PC-9 (cell line): ENCODE measurements around the gene APMAP. TPM values are rescaled to one million over a fixed set of nuclear protein-coding genes. Genes with fewer than 3 reads are reported as not detected.

Experiments used
- BruUV-seq: library from RNA; stranded (reverse); fragments of 400-500 nt; replicated peaks from 2 replicates; lab custom pipeline; 2021; lab: Mats Ljungman, UMichigan
- CTCF ChIA-PET: fragments of 300-600 bp; sonication (Branson Sonifier 250); formaldehyde crosslinking; loops from one replicate; lab custom pipeline; 2022; ENCODE audit warnings: antibody characterized with exemption; lab: Charles Lee
- POLR2A ChIA-PET: fragments of 300-600 bp; sonication (Branson Sonifier 250); formaldehyde crosslinking; loops from one replicate; lab custom pipeline; 2022; ENCODE audit warnings: antibody characterized with exemption; ENCODE audit not compliant: unreplicated experiment; lab: Charles Lee
- DNase-seq, 2 experiments: peaks; one replicate each; pipeline versions ENCODE4 v3.0.0 to v3.0.0-alpha.2; 2015 to 2022; ENCODE audit warnings: mixed read lengths in 1 of 2
- H2AFZ ChIP-seq: fragments of 200-600 bp; sonication (generic); 2 replicates; pipeline ENCODE4 v1.8.1; 2017; ENCODE audit warnings: antibody characterized with exemption
- H3F3A ChIP-seq: fragments of 200-600 bp; sonication (generic); 2 replicates; pipeline ENCODE4 v1.8.1; 2017; ENCODE audit warnings: antibody characterized with exemption, mild to moderate bottlenecking, low read depth; ENCODE audit not compliant: insufficient read depth
- H3K27ac ChIP-seq: fragments of 200-600 bp; sonication (generic); 2 replicates; pipeline ENCODE4 v1.6.1; 2016; ENCODE audit warnings: mixed run types
- H3K27me3 ChIP-seq: fragments of 200-600 bp; sonication (generic); 2 replicates; pipeline ENCODE4 v1.6.1; 2016; ENCODE audit warnings: low read depth, mixed run types; ENCODE audit not compliant: insufficient read depth
- H3K36me3 ChIP-seq: fragments of 200-600 bp; sonication (generic); 2 replicates; pipeline ENCODE4 v1.6.1; 2016; ENCODE audit warnings: low read depth, mixed run types
- H3K4me1 ChIP-seq: fragments of 200-600 bp; sonication (generic); replicated peaks from 2 replicates; pipeline ENCODE4 v1.6.1; 2016; ENCODE audit warnings: mixed run types; ENCODE audit not compliant: insufficient read depth
- H3K4me2 ChIP-seq: fragments of 200-600 bp; sonication (generic); 2 replicates; pipeline ENCODE4 v1.6.1; 2017; ENCODE audit warnings: mixed run types
- H3K4me3 ChIP-seq: fragments of 200-600 bp; sonication (generic); 2 replicates; pipeline ENCODE4 v1.6.1; 2016; ENCODE audit warnings: mixed run types
- H3K79me2 ChIP-seq: fragments of 200-600 bp; sonication (generic); 2 replicates; pipeline ENCODE4 v1.6.1; 2017; ENCODE audit warnings: low read depth, mixed run types
- H3K9me2 ChIP-seq: fragments of 200-600 bp; sonication (generic); 2 replicates; pipeline ENCODE4 v1.8.1; 2017; ENCODE audit warnings: mild to moderate bottlenecking; ENCODE audit not compliant: insufficient read depth
- H3K9me3 ChIP-seq: fragments of 200-600 bp; sonication (generic); 2 replicates; pipeline ENCODE4 v1.8.1; 2016; ENCODE audit warnings: low read depth; ENCODE audit not compliant: insufficient read depth
- H4K20me1 ChIP-seq: fragments of 200-600 bp; sonication (generic); 2 replicates; pipeline ENCODE4 v1.8.1; 2017; ENCODE audit not compliant: insufficient read depth
- EZH2 ChIP-seq: fragments of 200-600 bp; sonication (generic); IDR thresholded peaks from 2 replicates; pipeline ENCODE4 v1.8.0; 2017; ENCODE audit warnings: antibody characterized with exemption, low read depth
- intact Hi-C: fragments of 100-400 bp; cut with micrococcal nuclease; formaldehyde crosslinking; loops from one replicate; pipeline ENCODE4 v1.10.0; 2022; ENCODE audit not compliant: unreplicated experiment
- total RNA-seq: library from RNA; stranded (reverse); gene quantifications from 2 replicates; pipeline ENCODE4 v1.2.3, GENCODE V29; 2021
- TF ChIP-seq, protein P1 (sequence below): fragments of 200-600 bp; sonication (generic); conservative IDR thresholded peaks from 2 replicates; pipeline ENCODE4 v1.6.1; 2017; ENCODE audit warnings: mixed run types, antibody characterized with exemption, mild to moderate bottlenecking, moderate library complexity

Gene APMAP
- total RNA-seq, 1 experiment from 2014 or later = 103 TPM

DNA sequence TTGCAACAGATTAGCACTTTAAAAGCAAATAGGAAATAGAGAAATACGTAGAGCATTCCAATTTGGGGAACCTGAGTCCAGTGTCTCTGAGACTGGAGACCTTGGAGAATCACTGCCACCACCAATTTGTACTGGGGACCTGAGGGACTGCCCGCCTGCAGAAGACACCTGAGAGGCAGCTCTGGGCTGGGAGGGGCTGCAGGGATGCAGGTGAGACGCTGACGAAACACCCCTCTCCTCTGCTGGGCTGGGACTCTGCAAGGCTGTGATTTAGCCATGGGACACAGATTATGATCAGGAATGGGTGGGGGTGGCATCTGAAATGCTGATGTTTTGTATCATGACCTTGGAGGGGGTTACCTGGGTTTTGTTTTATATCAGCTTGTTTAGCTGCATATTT lies 7.0 kb upstream of the APMAP start:
- no TSS peak for BruUV-seq
- Histone ChIP-seq H3K36me3 (0 out of 2 replicates have a peak, but pooled peaks cover 9% of the 10 kb centered on the region), H3K27ac (peak overlapping the region; percentile 68), H2AFZ (no peak overlapping the region), H3K9me3 (peaks cover 13% of the 10 kb centered on the region; the same call in 1 of the 2 replicates), H3F3A (peaks cover 19% of the 10 kb centered on the region), H4K20me1 (no peaks in the 10 kb centered on the region), H3K4me3 (no peak overlapping the region), H3K4me1 (peaks cover 41% of the 10 kb centered on the region), H3K9me2 (no peaks in the 10 kb centered on the region), H3K79me2 (no peaks in the 10 kb centered on the region), H3K27me3 (no peaks in the 10 kb centered on the region), H3K4me2 (peak overlapping the region; percentile 68)
- TF ChIP-seq, protein P1, sequence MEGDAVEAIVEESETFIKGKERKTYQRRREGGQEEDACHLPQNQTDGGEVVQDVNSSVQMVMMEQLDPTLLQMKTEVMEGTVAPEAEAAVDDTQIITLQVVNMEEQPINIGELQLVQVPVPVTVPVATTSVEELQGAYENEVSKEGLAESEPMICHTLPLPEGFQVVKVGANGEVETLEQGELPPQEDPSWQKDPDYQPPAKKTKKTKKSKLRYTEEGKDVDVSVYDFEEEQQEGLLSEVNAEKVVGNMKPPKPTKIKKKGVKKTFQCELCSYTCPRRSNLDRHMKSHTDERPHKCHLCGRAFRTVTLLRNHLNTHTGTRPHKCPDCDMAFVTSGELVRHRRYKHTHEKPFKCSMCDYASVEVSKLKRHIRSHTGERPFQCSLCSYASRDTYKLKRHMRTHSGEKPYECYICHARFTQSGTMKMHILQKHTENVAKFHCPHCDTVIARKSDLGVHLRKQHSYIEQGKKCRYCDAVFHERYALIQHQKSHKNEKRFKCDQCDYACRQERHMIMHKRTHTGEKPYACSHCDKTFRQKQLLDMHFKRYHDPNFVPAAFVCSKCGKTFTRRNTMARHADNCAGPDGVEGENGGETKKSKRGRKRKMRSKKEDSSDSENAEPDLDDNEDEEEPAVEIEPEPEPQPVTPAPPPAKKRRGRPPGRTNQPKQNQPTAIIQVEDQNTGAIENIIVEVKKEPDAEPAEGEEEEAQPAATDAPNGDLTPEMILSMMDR = no peak
- no peak for TF ChIP-seq EZH2
- intact Hi-C loops = loop anchor here (10.0 kb wide), 1 partner anchor 695 kb away; the partner anchor contains the start of gene ZNF337
- DNase-seq = no peak
- ChIA-PET CTCF (interaction anchor here (0.6 to 1.0 kb wide), 2 partner anchors 63 to 400 kb away, joined by 3 read pairs; no protein-coding TSS in a partner anchor), POLR2A (interaction anchor here (0.6 kb wide), 1 partner anchor 257 kb away, joined by 8 read pairs; no protein-coding TSS in a partner anchor)

DNA sequence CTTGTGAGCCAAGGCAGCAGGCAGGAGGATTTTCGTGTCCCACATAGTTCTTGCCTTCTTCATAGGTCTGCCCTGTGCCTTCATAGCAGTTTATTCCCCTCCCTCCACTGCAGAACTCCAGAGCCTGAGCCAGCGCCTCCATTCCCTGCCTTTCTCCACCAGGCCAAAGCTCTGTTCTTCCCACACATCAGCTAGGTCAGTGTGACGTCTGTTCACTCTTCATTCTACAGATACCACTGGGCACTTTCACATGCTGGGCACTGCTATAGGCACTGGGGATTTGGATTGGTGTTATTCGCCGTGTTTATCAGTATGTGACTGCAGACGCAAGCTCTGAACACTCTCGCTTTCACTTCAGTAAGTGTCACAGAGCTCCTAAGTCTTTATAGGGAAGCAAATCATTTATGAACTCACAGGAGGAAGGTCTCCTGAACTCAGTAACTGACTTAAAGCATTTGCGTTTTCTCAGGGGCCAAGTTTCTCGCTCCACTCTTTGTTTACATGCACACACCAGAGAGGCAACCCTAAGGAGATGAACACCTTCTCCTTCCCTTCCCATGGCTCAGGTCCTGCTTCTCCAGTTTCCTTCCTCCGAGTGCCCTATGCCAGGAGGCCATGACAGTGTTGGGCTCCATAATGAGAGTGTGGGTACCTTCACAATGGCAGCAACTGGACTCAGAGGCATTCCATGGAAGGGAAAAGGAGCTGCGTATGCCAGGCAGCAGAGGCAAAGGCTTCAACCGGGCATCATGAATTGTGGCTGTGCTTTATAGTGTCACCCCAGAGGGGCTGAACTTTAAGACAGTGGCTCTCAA lies 6.3 kb upstream of the APMAP start:
- Histone ChIP-seq H4K20me1 (no peaks in the 10 kb centered on the region), H3K4me1 (peaks cover 48% of the 10 kb centered on the region), H3K36me3 (0 out of 2 replicates have a peak, but pooled peaks cover 9% of the 10 kb centered on the region), H3K9me3 (peaks cover 13% of the 10 kb centered on the region; the same call in 1 of the 2 replicates), H3K27ac (no peak overlapping the region), H3K4me3 (no peak overlapping the region), H3F3A (peaks cover 19% of the 10 kb centered on the region), H3K79me2 (no peaks in the 10 kb centered on the region), H3K27me3 (no peaks in the 10 kb centered on the region), H3K9me2 (no peaks in the 10 kb centered on the region), H2AFZ (no peak overlapping the region), H3K4me2 (peak overlapping the region; percentile 68; the same call in 1 of the 2 replicates)
- CTCF ChIA-PET = no interaction called here
- intact Hi-C loops = loop anchor here (10.0 kb wide), 1 partner anchor 696 kb away; the partner anchor contains the start of gene ZNF337
- BruUV-seq = no TSS peak
- POLR2A ChIA-PET = no interaction called here
- no peak for DNase-seq
- no peak for TF ChIP-seq EZH2
- TF ChIP-seq, protein P1 = no peak

GRCh38 chr20:24998121-24998520 lies 5.6 kb upstream of the APMAP start:
- Histone ChIP-seq H2AFZ (no peak overlapping the region), H3K36me3 (0 out of 2 replicates have a peak, but pooled peaks cover 5% of the 10 kb centered on the region), H3K27ac (no peak overlapping the region), H4K20me1 (no peaks in the 10 kb centered on the region), H3K27me3 (no peaks in the 10 kb centered on the region), H3K4me3 (no peak overlapping the region), H3K9me2 (no peaks in the 10 kb centered on the region), H3K9me3 (peaks cover 8% of the 10 kb centered on the region; the same call in 1 of the 2 replicates), H3K4me2 (no peak overlapping the region), H3K79me2 (no peaks in the 10 kb centered on the region), H3F3A (peaks cover 23% of the 10 kb centered on the region), H3K4me1 (peaks cover 55% of the 10 kb centered on the region)
- intact Hi-C loops = loop anchor here (10.0 kb wide), 1 partner anchor 697 kb away; the partner anchor contains the start of gene ZNF337
- CTCF ChIA-PET = no interaction called here
- DNase-seq = no peak
- BruUV-seq = no TSS peak
- POLR2A ChIA-PET = no interaction called here
- TF ChIP-seq EZH2 = no peak
- TF ChIP-seq, protein P1 = no peak
